ENCODE results near the gene ELN.
"Not testable (repeated sequence)": the region's sequence is repeated elsewhere in the genome, so short reads cannot be mapped to it uniquely, and the experiment has no call there.

Gene ELN

DNA sequence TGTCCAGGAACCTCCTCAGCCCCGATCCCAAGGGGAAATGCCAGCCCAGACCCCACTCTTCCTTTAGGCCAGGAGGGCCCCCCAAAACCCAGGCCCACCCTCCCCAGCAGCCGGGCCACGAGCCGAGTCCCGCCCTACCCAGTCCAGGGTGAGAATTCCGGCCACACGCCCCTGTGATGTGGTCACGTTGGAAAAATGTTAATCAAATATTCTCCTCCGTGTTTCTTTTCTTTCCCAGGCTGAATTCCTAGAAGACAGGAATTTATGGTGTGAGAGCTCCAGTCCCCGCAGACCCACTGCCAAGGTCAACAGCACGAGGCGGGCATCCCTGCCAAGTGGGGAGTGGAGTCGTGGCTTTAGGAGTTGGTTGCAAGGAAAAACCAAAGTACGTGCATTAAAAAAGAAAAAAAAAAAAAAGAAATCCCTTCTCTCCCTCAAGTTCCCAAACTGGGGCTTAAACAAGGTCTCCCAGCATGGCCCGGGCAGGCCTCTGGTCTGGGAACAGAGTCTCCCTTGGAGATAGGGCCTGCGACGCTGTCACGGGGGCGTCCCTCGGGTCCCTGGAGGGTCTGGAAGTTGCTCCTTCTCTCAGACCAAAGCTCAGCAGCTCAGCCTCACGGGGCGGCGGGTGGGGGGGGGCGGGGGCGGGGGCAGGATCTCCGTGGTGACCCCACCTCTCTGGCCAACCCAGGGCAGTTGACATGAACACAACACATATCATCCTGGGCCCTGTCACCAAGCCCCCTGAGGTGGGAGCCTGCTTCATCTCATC is 28.1 kb upstream of the ELN start:
- no peak for DNase-seq
- in situ Hi-C loops (cut with MboI; ENCODE audit: low pct_unique_long_range_greater_than_20kb, low sequenced_read_pairs) = no loop called here

- no peak for DNase-seq
- in situ Hi-C loops (cut with MboI; ENCODE audit: low pct_unique_long_range_greater_than_20kb, low sequenced_read_pairs) = no loop called here
These were observed 27.4 kb upstream of the ELN start for GRCh38 chr7:74000489-74001149.

GRCh38 chr7:74001150-74001494 is 26.9 kb upstream of the ELN start:
- no peak for DNase-seq
- in situ Hi-C loops (cut with MboI; ENCODE audit: low pct_unique_long_range_greater_than_20kb, low sequenced_read_pairs) = no loop called here

GRCh38 chr7:74002474-74003017 is 25.4 kb upstream of the ELN start:
- in situ Hi-C loops (cut with MboI; ENCODE audit: low pct_unique_long_range_greater_than_20kb, low sequenced_read_pairs) = no loop called here
- peak; percentile 60 for DNase-seq

- DNase-seq = no peak
- in situ Hi-C loops (cut with MboI; ENCODE audit: low pct_unique_long_range_greater_than_20kb, low sequenced_read_pairs) = no loop called here
These were observed 24.4 kb upstream of the ELN start for GRCh38 chr7:74003621-74004020.

DNA sequence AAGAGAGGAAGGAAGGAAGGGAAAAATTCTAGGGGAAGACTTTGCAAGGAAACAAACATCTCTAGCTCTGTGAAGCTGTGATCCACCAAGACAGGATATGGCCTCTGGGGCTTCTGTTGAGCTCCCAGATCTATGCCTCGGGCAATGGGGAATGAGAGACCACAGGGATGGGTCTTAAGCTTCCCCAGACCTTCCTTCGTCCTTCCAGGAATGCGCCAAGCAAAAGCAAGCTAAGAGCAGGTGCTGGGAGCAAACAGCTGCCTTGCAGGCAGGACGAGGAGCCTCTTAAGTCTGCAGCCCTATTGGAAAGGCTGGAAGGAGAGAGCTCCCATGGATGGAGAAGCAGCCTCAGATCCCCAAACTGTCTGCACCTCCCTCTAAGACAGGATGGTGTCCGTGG is 21.9 kb upstream of the ELN start:
- in situ Hi-C loops (cut with MboI; ENCODE audit: low pct_unique_long_range_greater_than_20kb, low sequenced_read_pairs) = no loop called here
- no peak for DNase-seq

- DNase-seq = no peak
- in situ Hi-C loops (cut with MboI; ENCODE audit: low pct_unique_long_range_greater_than_20kb, low sequenced_read_pairs) = no loop called here
These were observed 21.3 kb upstream of the ELN start for GRCh38 chr7:74006451-74007241.

GRCh38 chr7:74007242-74007567 is 20.8 kb upstream of the ELN start:
- in situ Hi-C loops (cut with MboI; ENCODE audit: low pct_unique_long_range_greater_than_20kb, low sequenced_read_pairs) = no loop called here
- DNase-seq = no peak

DNA sequence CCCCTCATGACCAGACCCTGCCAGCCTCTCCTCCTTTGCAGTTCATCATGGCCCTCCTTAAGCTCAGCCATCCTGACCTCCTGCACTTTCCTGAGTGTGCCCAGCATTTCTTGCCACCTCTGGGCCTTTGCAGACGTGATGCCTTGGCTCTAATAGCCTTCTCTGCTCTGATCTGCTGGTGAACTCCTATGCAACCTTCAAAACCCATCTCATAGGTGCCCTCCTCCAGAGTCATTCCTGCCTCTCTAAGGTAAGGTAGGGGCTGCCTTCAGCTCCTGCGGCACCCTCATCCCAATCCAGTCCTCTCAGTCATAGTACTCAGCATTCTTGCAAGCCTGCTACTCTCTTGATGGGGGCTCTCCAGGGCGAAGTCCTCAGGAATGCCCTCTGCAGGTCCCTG is 19.3 kb upstream of the ELN start:
- in situ Hi-C loops (cut with MboI; ENCODE audit: low pct_unique_long_range_greater_than_20kb, low sequenced_read_pairs) = no loop called here
- DNase-seq = no peak

- no peak for DNase-seq
- in situ Hi-C loops (cut with MboI; ENCODE audit: low pct_unique_long_range_greater_than_20kb, low sequenced_read_pairs) = no loop called here
These were observed 18.3 kb upstream of the ELN start for GRCh38 chr7:74009719-74010118.

DNA sequence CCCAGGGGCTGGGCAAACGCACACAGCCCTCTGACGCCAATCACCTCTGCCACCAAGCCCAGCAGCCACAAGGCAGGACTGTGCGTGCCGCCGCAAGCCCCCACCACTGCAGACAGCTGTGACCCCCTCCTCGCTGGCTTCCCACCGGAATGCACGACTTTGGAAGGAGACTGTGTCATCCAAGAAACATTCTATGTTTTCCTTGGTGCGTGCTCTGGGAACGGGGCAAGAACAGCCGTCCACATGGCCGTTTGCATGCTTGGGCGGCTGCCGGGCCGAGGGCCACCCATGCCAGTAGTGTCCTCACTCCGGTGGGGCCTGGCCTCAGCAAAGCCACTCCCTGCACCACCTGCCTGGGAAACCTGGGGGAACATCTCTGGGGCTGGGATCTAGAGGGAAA is 17.6 kb upstream of the ELN start:
- DNase-seq = no peak
- in situ Hi-C loops (cut with MboI; ENCODE audit: low pct_unique_long_range_greater_than_20kb, low sequenced_read_pairs) = no loop called here

- DNase-seq; in situ Hi-C loops (cut with MboI; ENCODE audit: low pct_unique_long_range_greater_than_20kb, low sequenced_read_pairs): not testable (repeated sequence)
These were observed 16.6 kb upstream of the ELN start for GRCh38 chr7:74011421-74011820.

- in situ Hi-C loops (cut with MboI; ENCODE audit: low pct_unique_long_range_greater_than_20kb, low sequenced_read_pairs) = no loop called here
- DNase-seq = no peak
These were observed 15.1 kb upstream of the ELN start for GRCh38 chr7:74012842-74013249.

DNA sequence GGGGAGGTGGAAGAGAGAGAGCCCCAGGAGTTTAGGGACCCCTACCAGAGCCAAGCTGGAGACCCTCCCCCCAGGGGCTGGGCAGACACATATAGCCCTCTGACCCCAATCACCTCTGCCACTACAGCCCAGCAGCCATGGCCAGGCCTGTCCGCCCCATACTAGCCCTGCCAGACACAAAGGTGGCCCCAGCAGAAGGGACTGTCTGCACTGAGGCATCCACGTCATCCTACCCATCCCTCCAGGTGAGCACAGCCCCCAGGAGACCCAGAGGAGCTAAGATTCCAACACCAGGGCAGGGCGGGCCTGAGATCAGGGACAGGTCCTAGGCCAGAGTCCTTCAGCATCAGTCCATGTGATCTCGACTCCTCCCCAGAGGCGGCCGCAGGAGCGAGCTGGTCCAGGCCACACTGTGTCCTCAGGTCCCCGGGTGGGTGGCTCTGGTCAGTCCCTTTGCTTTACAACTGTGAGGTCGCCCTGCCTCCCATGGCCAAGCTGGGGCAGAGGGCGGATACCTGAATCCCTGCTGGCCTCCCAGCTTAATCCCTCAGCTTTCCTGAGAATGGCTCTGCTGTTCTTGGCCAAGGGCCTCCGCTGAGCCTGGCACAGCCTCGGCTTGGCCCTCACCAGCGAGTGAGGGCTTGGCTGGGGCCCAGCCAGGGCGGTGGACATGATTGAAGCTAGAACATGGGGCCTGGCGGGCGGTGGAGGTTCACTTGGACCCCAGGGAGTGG is 14.3 kb upstream of the ELN start:
- in situ Hi-C loops (cut with MboI; ENCODE audit: low pct_unique_long_range_greater_than_20kb, low sequenced_read_pairs) = no loop called here

GRCh38 chr7:74014931-74015330 is 13.0 kb upstream of the ELN start:
- DNase-seq = peak; percentile 20
- in situ Hi-C loops (cut with MboI; ENCODE audit: low pct_unique_long_range_greater_than_20kb, low sequenced_read_pairs) = no loop called here

More for the DNA sequence above, 14.3 kb upstream of the ELN start:
- no peak for DNase-seq

- in situ Hi-C loops (cut with MboI; ENCODE audit: low pct_unique_long_range_greater_than_20kb, low sequenced_read_pairs) = no loop called here
- no peak for DNase-seq
These were observed 12.3 kb upstream of the ELN start for GRCh38 chr7:74015670-74016069.

DNA sequence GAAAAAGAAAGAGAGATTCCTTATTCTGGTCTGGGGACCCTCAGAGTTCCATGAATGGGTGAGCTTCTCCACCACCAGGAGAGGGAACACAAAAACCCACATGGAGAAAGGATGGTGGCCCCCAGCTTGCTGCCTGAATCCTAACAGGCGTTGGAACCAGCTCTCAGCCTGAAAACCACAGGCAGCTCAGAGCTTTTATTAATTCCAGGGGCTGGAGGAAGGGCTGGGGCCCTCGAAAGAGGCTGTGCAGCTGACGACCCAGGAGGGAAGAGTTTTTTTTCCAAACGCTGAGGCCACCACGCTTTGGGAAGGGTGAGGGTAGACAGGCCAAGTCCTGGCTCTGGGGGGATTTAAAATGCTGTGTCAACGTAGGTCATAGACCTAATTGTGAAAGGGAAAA is 10.8 kb upstream of the ELN start:
- DNase-seq = no peak
- in situ Hi-C loops (cut with MboI; ENCODE audit: low pct_unique_long_range_greater_than_20kb, low sequenced_read_pairs) = no loop called here

- in situ Hi-C loops (cut with MboI; ENCODE audit: low pct_unique_long_range_greater_than_20kb, low sequenced_read_pairs) = no loop called here
- DNase-seq = no peak
These were observed 9.6 kb upstream of the ELN start for GRCh38 chr7:74018246-74018895.

DNA sequence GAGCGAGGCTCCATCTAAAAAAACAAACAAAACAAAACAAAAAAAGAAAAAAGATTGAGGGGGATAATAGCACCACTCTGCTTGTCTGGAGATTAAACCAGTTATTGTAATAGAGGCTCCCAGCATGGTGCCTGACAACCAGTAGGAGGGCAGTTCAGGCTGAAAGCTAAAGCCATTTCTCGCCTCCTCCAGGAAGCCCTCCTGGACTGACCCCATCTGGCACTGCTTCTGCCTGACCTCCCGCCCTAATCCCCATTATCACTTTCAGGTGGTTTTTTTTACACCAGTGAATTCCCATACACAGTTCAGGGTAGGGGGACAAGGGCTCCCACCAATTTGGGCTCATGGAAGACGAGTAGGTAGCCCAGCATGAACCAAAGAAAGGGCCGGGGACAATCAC is 8.8 kb upstream of the ELN start:
- in situ Hi-C loops (cut with MboI; ENCODE audit: low pct_unique_long_range_greater_than_20kb, low sequenced_read_pairs) = no loop called here
- no peak for DNase-seq
